DOHH2 (cell line): ENCODE data around the gene TLX2.

Experiments used
- CTCF ChIP-seq: fragments of 200-600 bp; sonication (generic); IDR thresholded peaks from one replicate; pipeline ENCODE4 v1.5.1; 2014; ENCODE audit warnings: antibody characterized with exemption, mild to moderate bottlenecking, low read depth, low read length; ENCODE audit not compliant: poor library complexity, severe bottlenecking
- EZH2phosphoT487 ChIP-seq: fragments of 200-600 bp; sonication (generic); IDR thresholded peaks from 2 replicates; pipeline ENCODE4 v1.6.1; 2017; ENCODE audit warnings: borderline replicate concordance, mild to moderate bottlenecking, antibody characterized with exemption, low read length, moderate library complexity, mixed read lengths

DNA sequence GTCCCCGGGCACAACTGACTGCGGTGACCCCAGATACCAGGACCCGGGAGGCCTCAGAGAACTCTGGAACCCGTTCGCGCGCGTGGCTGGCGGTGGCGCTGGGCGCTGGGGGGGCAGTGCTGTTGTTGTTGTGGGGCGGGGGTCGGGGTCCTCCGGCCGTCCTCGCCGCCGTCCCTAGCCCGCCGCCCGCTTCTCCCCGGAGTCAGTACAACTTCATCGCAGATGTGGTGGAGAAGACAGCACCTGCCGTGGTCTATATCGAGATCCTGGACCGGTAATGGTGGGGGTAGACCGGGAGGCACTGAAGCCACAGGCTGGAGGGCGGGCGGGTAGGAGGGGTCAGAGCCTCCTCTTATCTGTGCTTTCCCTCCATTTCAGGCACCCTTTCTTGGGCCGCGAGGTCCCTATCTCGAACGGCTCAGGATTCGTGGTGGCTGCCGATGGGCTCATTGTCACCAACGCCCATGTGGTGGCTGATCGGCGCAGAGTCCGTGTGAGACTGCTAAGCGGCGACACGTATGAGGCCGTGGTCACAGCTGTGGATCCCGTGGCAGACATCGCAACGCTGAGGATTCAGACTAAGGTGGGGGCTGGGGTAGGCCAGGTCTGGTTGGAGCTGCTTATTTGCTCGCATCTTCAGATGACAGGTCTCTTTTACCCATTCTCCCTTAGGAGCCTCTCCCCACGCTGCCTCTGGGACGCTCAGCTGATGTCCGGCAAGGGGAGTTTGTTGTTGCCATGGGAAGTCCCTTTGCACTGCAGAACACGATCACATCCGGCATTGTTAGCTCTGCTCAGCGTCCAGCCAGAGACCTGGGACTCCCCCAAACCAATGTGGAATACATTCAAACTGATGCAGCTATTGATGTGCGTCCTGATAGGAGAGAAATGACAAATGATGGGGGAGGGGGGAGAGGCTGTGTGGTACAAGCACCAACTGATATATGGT, 16.3 kb downstream of the TLX2 start:
- TF ChIP-seq CTCF = no peak
- no peak for TF ChIP-seq EZH2phosphoT487
